Measurements from ENCODE around the gene SHB. TPM values are rescaled to one million over a fixed set of nuclear protein-coding genes. Genes with fewer than 3 reads are reported as not detected.

SHB gene
- total RNA-seq, 2 donors from 2014 or later, result 41.7 to 57.9 TPM

GRCh38 chr9:37954581-37954981 is 114.4 kb downstream of the SHB start:
- no peaks in the 10 kb centered on the region for H3K27me3 ChIP-seq (replicated peaks; ENCODE audit: insufficient read depth)
- H3K36me3 ChIP-seq, result no peaks in the 10 kb centered on the region
- no peak for DNase-seq (ENCODE audit: low spot score)
- H3K27ac ChIP-seq, result no peak overlapping the region
- no peaks in the 10 kb centered on the region for H3K9me3 ChIP-seq
- H3K4me1 ChIP-seq (ENCODE audit: control insufficient read depth in 1 of 2, low read depth in 2 of 2), result peaks cover 9 to 32% of the 10 kb centered on the region in 2 donors
- no peak for ATAC-seq (ENCODE audit: insufficient number of reproducible peaks, low FRiP score, low read depth)
- TF ChIP-seq CTCF (IDR thresholded peaks at IDR 0.05), result no peak
- no peak overlapping the region for H3K4me3 ChIP-seq

GRCh38 chr9:37953775-37954437 is 115.1 kb downstream of the SHB start:
- DNase-seq (ENCODE audit: low spot score) (peak; percentile 58), ATAC-seq (ENCODE audit: insufficient number of reproducible peaks, low FRiP score, low read depth) (peak; percentile 74)
- peak overlapping the region; percentile 54 to 64 for H3K27ac ChIP-seq

GRCh38 chr9:37953206-37953774 is 115.7 kb downstream of the SHB start:
- no peaks in the 10 kb centered on the region for H3K36me3 ChIP-seq
- TF ChIP-seq CTCF (IDR thresholded peaks at IDR 0.05), result no peak
- ATAC-seq (ENCODE audit: insufficient number of reproducible peaks, low FRiP score, low read depth), result no peak
- no peak for DNase-seq (ENCODE audit: low spot score)
- peak overlapping the region; percentile 54 to 64 for H3K27ac ChIP-seq
- H3K4me1 ChIP-seq (ENCODE audit: control insufficient read depth in 1 of 2, low read depth in 2 of 2), result peaks cover 9 to 40% of the 10 kb centered on the region in 2 donors
- H3K9me3 ChIP-seq, result no peaks in the 10 kb centered on the region
- no peaks in the 10 kb centered on the region for H3K27me3 ChIP-seq (replicated peaks; ENCODE audit: insufficient read depth)
- no peak overlapping the region for H3K4me3 ChIP-seq

More at GRCh38 chr9:37953775-37954437, 115.1 kb downstream of the SHB start:
- Histone ChIP-seq H3K27me3 (replicated peaks; ENCODE audit: insufficient read depth) (no peaks in the 10 kb centered on the region), H3K4me1 (ENCODE audit: control insufficient read depth in 1 of 2, low read depth in 2 of 2) (peaks cover 9 to 33% of the 10 kb centered on the region in 2 donors), H3K36me3 (no peaks in the 10 kb centered on the region), H3K9me3 (no peaks in the 10 kb centered on the region), H3K4me3 (no peak overlapping the region)
- no peak for TF ChIP-seq CTCF (IDR thresholded peaks at IDR 0.05)

GRCh38 chr9:37952731-37953130 is 116.3 kb downstream of the SHB start:
- H3K36me3 ChIP-seq, result no peaks in the 10 kb centered on the region
- no peaks in the 10 kb centered on the region for H3K27me3 ChIP-seq (replicated peaks; ENCODE audit: insufficient read depth)
- no peak for TF ChIP-seq CTCF (IDR thresholded peaks at IDR 0.05)
- H3K9me3 ChIP-seq, result no peaks in the 10 kb centered on the region
- DNase-seq (ENCODE audit: low spot score) (no peak), ATAC-seq (ENCODE audit: insufficient number of reproducible peaks, low FRiP score, low read depth) (no peak)
- H3K4me3 ChIP-seq, result no peak overlapping the region
- no peak overlapping the region for H3K27ac ChIP-seq
- peaks cover 15 to 45% of the 10 kb centered on the region in 2 donors for H3K4me1 ChIP-seq (ENCODE audit: control insufficient read depth in 1 of 2, low read depth in 2 of 2)

- Histone ChIP-seq H3K27ac (peak overlapping the region; percentile 28 to 48), H3K27me3 (replicated peaks; ENCODE audit: insufficient read depth) (no peaks in the 10 kb centered on the region), H3K9me3 (no peaks in the 10 kb centered on the region), H3K36me3 (no peaks in the 10 kb centered on the region), H3K4me1 (ENCODE audit: control insufficient read depth in 1 of 2, low read depth in 2 of 2) (peaks cover 16 to 49% of the 10 kb centered on the region in 2 donors), H3K4me3 (no peak overlapping the region)
- no peak for ATAC-seq (ENCODE audit: insufficient number of reproducible peaks, low FRiP score, low read depth)
- no peak for DNase-seq (ENCODE audit: low spot score)
- TF ChIP-seq CTCF (IDR thresholded peaks at IDR 0.05), result no peak
Measured at GRCh38 chr9:37951671-37952449, 117.2 kb downstream of the SHB start.

Data from thoracic aorta (tissue), 2 donors.